Subcutaneous abdominal adipose tissue (tissue), 5 donors: Measurements from ENCODE around the gene COG4.
A peak's percentile ranks its signal among the peaks of the same experiment; 100 is the strongest.

Experiments
- H3K27ac ChIP-seq: one replicate; pipeline ENCODE4 v1.7.0; 2013; ENCODE audit warnings: low read depth, mild to moderate bottlenecking, inconsistent platforms, low read length, moderate library complexity
- H3K27me3 ChIP-seq, 5 donors: one replicate each; pipeline ENCODE4 v1.7.0; 2013; ENCODE audit warnings: low read length in 5 of 5, inconsistent platforms in 1 of 5; ENCODE audit not compliant: control insufficient read depth in 5 of 5, insufficient read depth in 4 of 5
- H3K36me3 ChIP-seq, 5 donors: one replicate each; pipeline ENCODE4 v1.7.0; 2013; ENCODE audit warnings: low read length in 5 of 5; ENCODE audit not compliant: control insufficient read depth in 5 of 5, insufficient read depth in 5 of 5
- H3K4me1 ChIP-seq, 5 donors: one replicate each; pipeline ENCODE4 v1.7.0; 2013; ENCODE audit warnings: low read length in 5 of 5, mild to moderate bottlenecking in 3 of 5, moderate library complexity in 1 of 5; ENCODE audit not compliant: control insufficient read depth in 5 of 5, insufficient read depth in 5 of 5
- H3K4me3 ChIP-seq, 5 donors: one replicate each; pipeline ENCODE4 v1.7.0; 2013; ENCODE audit warnings: low read length in 5 of 5, low read depth in 1 of 5
- H3K9ac ChIP-seq, 5 donors: one replicate each; pipeline ENCODE4 v1.7.0; 2013; ENCODE audit warnings: low read length in 5 of 5, mild to moderate bottlenecking in 4 of 5, moderate library complexity in 3 of 5
- H3K9me3 ChIP-seq, 5 donors: one replicate each; pipeline ENCODE4 v1.7.0; 2013; ENCODE audit warnings: low read length in 5 of 5; ENCODE audit not compliant: control insufficient read depth in 5 of 5
- donor health status: healthy.
- donor health status: healthy.
- donor health status: healthy.
- donor health status: healthy.
- donor health status: healthy.

The COG4 gene

GRCh38 chr16:70483426-70483825, 39.9 kb downstream of the COG4 start:
- Histone ChIP-seq H3K9me3 (no peaks in the 10 kb centered on the region), H3K36me3 (peaks cover 3 to 74% (median 57%) of the 10 kb centered on the region in 5 donors), H3K27me3 (no peaks in the 10 kb centered on the region), H3K9ac (no peak overlapping the region), H3K4me3 (no peak overlapping the region), H3K4me1 (peaks cover 8 to 13% (median 11%) of the 10 kb centered on the region in 5 donors), H3K27ac (no peak overlapping the region)

GRCh38 chr16:70482624-70483023, 40.7 kb downstream of the COG4 start:
- Histone ChIP-seq H3K27ac (no peak overlapping the region), H3K4me3 (no peak overlapping the region), H3K9ac (no peak overlapping the region), H3K36me3 (peaks cover 3 to 82% (median 61%) of the 10 kb centered on the region in 5 donors), H3K9me3 (no peaks in the 10 kb centered on the region), H3K27me3 (no peaks in the 10 kb centered on the region), H3K4me1 (peaks cover 9 to 17% (median 12%) of the 10 kb centered on the region in 5 donors)

- Histone ChIP-seq H3K9me3 (no peaks in the 10 kb centered on the region), H3K36me3 (peaks cover 3 to 79% (median 61%) of the 10 kb centered on the region in 5 donors), H3K9ac (no peak overlapping the region), H3K27me3 (no peaks in the 10 kb centered on the region), H3K27ac (no peak overlapping the region), H3K4me1 (peaks cover 9 to 17% (median 12%) of the 10 kb centered on the region in 5 donors), H3K4me3 (no peak overlapping the region)
These were observed 41.3 kb downstream of the COG4 start for GRCh38 chr16:70481929-70482536.

DNA sequence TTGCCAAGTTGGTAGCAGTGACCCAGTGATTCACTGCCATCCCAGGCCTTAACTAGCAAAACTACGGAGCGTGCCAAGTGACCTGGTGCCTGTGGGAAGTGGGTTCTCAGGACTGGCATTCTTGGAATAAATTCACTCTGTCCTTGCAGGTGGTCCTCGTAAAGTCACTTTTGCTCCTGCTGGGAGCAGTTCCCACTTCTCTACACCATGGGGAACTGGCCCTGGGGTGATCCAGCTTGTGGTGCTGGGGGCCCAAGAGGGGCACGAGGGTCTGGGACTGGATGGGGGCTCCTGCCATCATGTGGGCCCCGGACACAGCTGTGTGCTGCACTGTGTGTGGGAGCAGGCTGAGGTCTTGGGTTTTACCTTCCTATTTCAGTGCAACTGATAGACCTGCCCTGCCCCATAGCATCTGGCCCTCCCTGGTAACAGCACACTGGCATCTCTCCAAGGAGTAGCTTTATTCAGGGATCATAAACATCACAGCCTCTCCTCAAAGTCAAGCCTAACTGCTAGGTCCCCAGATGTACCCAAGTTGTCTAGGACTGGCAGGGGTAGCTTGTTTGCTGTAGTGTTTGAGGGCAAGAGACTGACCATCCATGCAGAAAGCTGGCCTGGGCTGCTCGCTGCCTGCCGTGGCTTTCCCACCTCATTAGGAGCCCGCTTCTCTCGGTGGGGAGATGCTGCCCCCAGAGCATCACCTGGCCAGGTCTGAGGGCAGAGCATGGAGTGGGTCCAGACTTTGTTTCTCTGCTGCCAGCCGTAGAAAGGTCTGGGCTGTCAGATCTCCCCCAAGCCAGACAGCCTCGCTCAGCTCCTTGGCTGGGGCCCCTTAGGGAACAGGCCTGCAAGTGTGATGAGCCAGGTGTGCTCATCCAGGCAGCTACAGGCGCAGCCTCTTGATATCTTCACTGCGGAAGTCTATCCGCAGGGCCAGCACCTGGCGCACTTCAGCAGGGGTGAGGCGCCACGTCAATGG, 42.9 kb downstream of the COG4 start:
- Histone ChIP-seq H3K4me1 (peaks cover 9 to 20% (median 12%) of the 10 kb centered on the region in 5 donors), H3K9me3 (no peaks in the 10 kb centered on the region)

DNA sequence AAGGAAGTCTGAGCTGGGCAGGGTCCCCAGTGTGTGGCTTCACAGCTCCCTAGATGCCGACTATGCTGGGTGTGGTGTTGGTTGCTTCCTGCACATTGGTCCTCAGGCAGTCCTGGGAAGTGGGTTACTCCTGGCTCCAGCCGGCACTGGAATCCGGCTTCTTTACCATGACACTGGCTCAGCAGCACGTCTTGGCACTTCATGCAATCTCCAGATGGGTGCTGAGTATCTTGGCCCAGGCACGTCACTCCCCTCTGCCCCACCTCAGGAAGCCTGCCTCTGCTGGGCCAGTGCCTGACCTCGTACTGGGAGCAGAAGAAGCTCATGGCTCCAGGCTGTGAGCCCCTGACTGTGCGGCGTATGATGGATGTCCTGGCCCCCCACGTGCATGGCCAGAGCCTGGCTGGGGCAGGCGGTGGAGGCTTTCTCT, 44.4 kb downstream of the COG4 start:
- Histone ChIP-seq H3K4me3 (no peak overlapping the region), H3K9me3 (no peaks in the 10 kb centered on the region), H3K27ac (no peak overlapping the region), H3K9ac (peak overlapping the region in 1 of 5 donors; percentile 30), H3K4me1 (peaks cover 9 to 20% (median 12%) of the 10 kb centered on the region in 5 donors), H3K27me3 (no peaks in the 10 kb centered on the region), H3K36me3 (peaks cover 0 to 83% (median 71%) of the 10 kb centered on the region in 5 donors)

More for the DNA sequence above, 42.9 kb downstream of the COG4 start:
- no peaks in the 10 kb centered on the region for H3K27me3 ChIP-seq
- H3K9ac ChIP-seq: no peak overlapping the region
- no peak overlapping the region for H3K27ac ChIP-seq
- H3K36me3 ChIP-seq: peaks cover 0 to 78% (median 64%) of the 10 kb centered on the region in 5 donors
- no peak overlapping the region for H3K4me3 ChIP-seq

DNA sequence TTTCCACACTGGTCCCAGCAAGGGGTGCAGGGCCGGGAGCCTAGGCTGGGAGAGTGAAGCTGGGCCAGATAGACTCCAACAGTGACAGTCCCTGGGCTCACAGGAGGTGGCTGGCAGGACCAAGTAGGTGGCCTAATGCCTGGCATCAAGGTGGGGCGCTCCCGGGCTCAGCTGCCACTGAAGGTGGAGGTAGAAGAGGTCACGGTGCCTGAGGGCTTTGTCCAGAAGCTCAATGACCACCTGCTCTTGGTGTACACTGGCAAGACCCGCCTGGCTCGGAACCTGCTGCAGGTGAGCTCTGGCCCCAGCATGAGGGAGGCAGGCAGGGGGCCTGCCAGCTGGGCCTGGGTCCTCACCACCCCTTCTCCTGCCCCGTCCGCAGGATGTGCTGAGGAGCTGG, 45.2 kb downstream of the COG4 start:
- H3K36me3 ChIP-seq: peaks cover 0 to 83% (median 71%) of the 10 kb centered on the region in 5 donors
- peaks cover 9 to 20% (median 12%) of the 10 kb centered on the region in 5 donors for H3K4me1 ChIP-seq
- no peak overlapping the region for H3K27ac ChIP-seq
- H3K9me3 ChIP-seq: no peaks in the 10 kb centered on the region
- H3K9ac ChIP-seq: no peak overlapping the region
- H3K4me3 ChIP-seq: no peak overlapping the region
- H3K27me3 ChIP-seq: no peaks in the 10 kb centered on the region

DNA sequence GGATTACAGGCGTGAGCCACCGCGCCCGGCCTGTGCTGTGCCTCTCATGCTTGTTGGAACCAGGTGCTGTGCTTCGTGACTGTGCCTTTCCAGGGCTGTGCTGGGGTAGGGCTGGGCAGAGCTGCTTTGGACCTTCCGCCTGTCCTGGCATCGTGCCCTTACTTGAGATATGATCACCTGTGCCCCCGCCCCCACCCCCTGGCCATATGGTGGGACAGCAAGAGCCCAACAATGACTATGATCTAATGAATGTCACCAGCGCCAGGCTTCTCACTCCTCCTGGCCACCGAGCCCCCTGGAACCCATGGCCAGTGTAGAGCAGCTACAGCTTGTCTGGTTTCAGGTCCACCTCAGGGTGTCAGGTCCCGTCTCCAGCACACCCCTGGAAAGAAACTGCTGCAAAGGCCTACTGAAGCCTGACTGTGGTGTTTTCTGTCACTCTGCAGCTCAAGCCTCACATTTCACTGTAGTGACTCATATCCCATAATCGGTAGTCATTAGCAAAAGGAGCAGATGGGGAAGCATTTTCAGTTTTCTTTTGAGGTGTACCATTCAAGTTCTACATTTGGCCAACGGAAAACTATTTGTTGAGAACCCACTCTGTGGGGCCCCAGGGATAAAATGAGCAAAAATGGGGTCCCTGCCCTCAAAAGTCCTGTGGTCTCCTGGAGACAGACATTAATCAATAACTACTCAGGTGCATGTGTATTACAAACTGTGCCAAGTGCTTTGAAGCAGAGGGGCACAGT, 46.9 kb downstream of the COG4 start:
- no peak overlapping the region for H3K4me3 ChIP-seq
- H3K9ac ChIP-seq: no peak overlapping the region
- H3K27me3 ChIP-seq: no peaks in the 10 kb centered on the region
- peaks cover 9 to 20% (median 12%) of the 10 kb centered on the region in 5 donors for H3K4me1 ChIP-seq
- peaks cover 0 to 81% (median 65%) of the 10 kb centered on the region in 5 donors for H3K36me3 ChIP-seq
- H3K27ac ChIP-seq: no peak overlapping the region
- no peaks in the 10 kb centered on the region for H3K9me3 ChIP-seq

GRCh38 chr16:70475054-70475871, 48.1 kb downstream of the COG4 start:
- peaks cover 0 to 80% (median 55%) of the 10 kb centered on the region in 5 donors for H3K36me3 ChIP-seq
- H3K9me3 ChIP-seq: no peaks in the 10 kb centered on the region
- peaks cover 9 to 20% (median 12%) of the 10 kb centered on the region in 5 donors for H3K4me1 ChIP-seq
- H3K9ac ChIP-seq: no peak overlapping the region
- H3K4me3 ChIP-seq: no peak overlapping the region
- no peak overlapping the region for H3K27ac ChIP-seq
- H3K27me3 ChIP-seq: no peaks in the 10 kb centered on the region
